ENCODE data around the gene FGFR4. TPM values are rescaled to one million over a fixed set of nuclear protein-coding genes. Genes with fewer than 3 reads are reported as not detected.

Gene FGFR4
- total and polyA plus RNA-seq, 2 experiments from 2014 or later: 43.4 to 150 TPM

- H3K27ac Mint-ChIP-seq: no peak overlapping the region
- no peaks in the 10 kb centered on the region for H3K4me1 Mint-ChIP-seq
Observed at GRCh38 chr5:177043958-177044357, 42.8 kb upstream of the FGFR4 start.

More at GRCh38 chr5:177043958-177044357, 42.8 kb upstream of the FGFR4 start:
- Histone ChIP-seq H3K27ac (ENCODE audit: low read depth) (no peak overlapping the region), H3K4me3 (no peak overlapping the region), H3K79me2 (replicated peaks; ENCODE audit: insufficient read depth) (peaks cover 3% of the 10 kb centered on the region; the same call in 1 of the 2 replicates), H3F3A (replicated peaks; ENCODE audit: low read depth) (no peaks in the 10 kb centered on the region), H3K9me2 (ENCODE audit: insufficient read depth) (no peaks in the 10 kb centered on the region), H3K36me3 (ENCODE audit: insufficient read depth) (peaks cover 12% of the 10 kb centered on the region; the same call in 1 of the 2 replicates), H2AFZ (no peak overlapping the region), H4K20me1 (replicated peaks; ENCODE audit: insufficient read depth) (peaks cover 4% of the 10 kb centered on the region; the same call in 1 of the 2 replicates), H3K27me3 (ENCODE audit: insufficient read depth) (no peaks in the 10 kb centered on the region), H3K4me2 (no peak overlapping the region), H3K4me1 (ENCODE audit: insufficient read depth) (no peaks in the 10 kb centered on the region)
- Mint-ChIP-seq H3K9me3 (no peaks in the 10 kb centered on the region), H3K4me3 (no peak overlapping the region), H3K36me3 (ENCODE audit: low read depth) (peaks cover 23% of the 10 kb centered on the region), H3K27me3 (ENCODE audit: insufficient read depth, low read depth, poor library complexity) (no peaks in the 10 kb centered on the region)
- no peak for ATAC-seq
- DNase-seq (ENCODE audit: low spot score): no peak
- TF ChIP-seq ETS1 (IDR thresholded peaks at IDR 0.05) (no peak), STAT1 (IDR thresholded peaks at IDR 0.05; ENCODE audit: unreplicated experiment) (no peak), NANOG (IDR thresholded peaks at IDR 0.05; ENCODE audit: borderline replicate concordance) (no peak), ZNF114 (CRISPR knock-in tag; IDR thresholded peaks at IDR 0.05) (no peak), EZH2 (IDR thresholded peaks at IDR 0.05; ENCODE audit: low read depth, unreplicated experiment) (no peak), CTCF (conservative IDR thresholded peaks at IDR 0.05; ENCODE audit: low read depth in 2 of 2) (no peak), ZNF331 (CRISPR knock-in tag; IDR thresholded peaks at IDR 0.05; ENCODE audit: low read depth) (no peak), REST (IDR thresholded peaks at IDR 0.05; ENCODE audit: unreplicated experiment) (no peak)

Data from GM23338 (cell line).